HPDE6-E6E7 (cell line): ENCODE results near the gene ARAP2.

Source experiments
- DNase-seq: peaks from one replicate; pipeline ENCODE4 v3.0.0; 2011; ENCODE audit warnings: missing footprints; ENCODE audit errors: extremely low spot score

ARAP2 gene

GRCh38 chr4:36111172-36111571, 133.1 kb downstream of the ARAP2 start:
- no peak for DNase-seq

GRCh38 chr4:36099509-36099908, 144.8 kb downstream of the ARAP2 start:
- no peak for DNase-seq

GRCh38 chr4:36094995-36095394, 149.3 kb downstream of the ARAP2 start:
- no peak for DNase-seq

GRCh38 chr4:36091997-36092396, 152.3 kb downstream of the ARAP2 start:
- peak; percentile 3 for DNase-seq

- DNase-seq = no peak
Observed at GRCh38 chr4:36088542-36088941, 155.8 kb downstream of the ARAP2 start.

- DNase-seq = no peak
Observed at GRCh38 chr4:36086261-36086786, 158.0 kb downstream of the ARAP2 start.

GRCh38 chr4:36082817-36083216, 161.5 kb downstream of the ARAP2 start:
- no peak for DNase-seq

GRCh38 chr4:36081185-36081584, 163.1 kb downstream of the ARAP2 start:
- no peak for DNase-seq

- no peak for DNase-seq
Observed at GRCh38 chr4:36079666-36080065, 164.6 kb downstream of the ARAP2 start.

GRCh38 chr4:36078319-36078718, 166.0 kb downstream of the ARAP2 start:
- DNase-seq = no peak

GRCh38 chr4:36072529-36072928, 171.8 kb downstream of the ARAP2 start:
- DNase-seq = no peak

- DNase-seq = no peak
Observed at GRCh38 chr4:36067116-36067515, 177.2 kb downstream of the ARAP2 start.

GRCh38 chr4:36065274-36065871, 178.9 kb downstream of the ARAP2 start:
- DNase-seq = no peak

GRCh38 chr4:36064117-36064516, 180.2 kb downstream of the ARAP2 start:
- peak; percentile 29 for DNase-seq

- DNase-seq = no peak
Observed at GRCh38 chr4:36056136-36056535, 188.2 kb downstream of the ARAP2 start.

- DNase-seq = no peak
Observed at GRCh38 chr4:36054694-36055422, 189.5 kb downstream of the ARAP2 start.

- DNase-seq = no peak
Observed at GRCh38 chr4:36053930-36054329, 190.4 kb downstream of the ARAP2 start.

- DNase-seq = no peak
Observed at GRCh38 chr4:36051634-36052033, 192.7 kb downstream of the ARAP2 start.

GRCh38 chr4:36046026-36046425, 198.3 kb downstream of the ARAP2 start:
- DNase-seq = no peak

GRCh38 chr4:36043901-36044300, 200.4 kb downstream of the ARAP2 start:
- DNase-seq = no peak

- no peak for DNase-seq
Observed at GRCh38 chr4:36043241-36043640, 201.1 kb downstream of the ARAP2 start.

GRCh38 chr4:36042122-36042970, 202.0 kb downstream of the ARAP2 start:
- no peak for DNase-seq
